Kidney epithelial cell (primary cell): ENCODE measurements around the gene TNNT1. TPM values are rescaled to one million over a fixed set of nuclear protein-coding genes. Genes with fewer than 3 reads are reported as not detected.

ENCODE experiments used
- DNase-seq: peaks from one replicate; pipeline ENCODE4 v3.0.0-alpha.2; 2010; ENCODE audit warnings: low read depth
- H3K27me3 ChIP-seq: 2 replicates; pipeline ENCODE4 v1.6.0; 2011; ENCODE audit warnings: low read length; ENCODE audit not compliant: control insufficient read depth, insufficient read depth
- H3K36me3 ChIP-seq: 2 replicates; pipeline ENCODE4 v1.5.1; 2011; ENCODE audit warnings: low read length; ENCODE audit not compliant: control insufficient read depth, insufficient read depth
- H3K4me3 ChIP-seq: 2 replicates; pipeline ENCODE4 v1.5.1; 2011; ENCODE audit warnings: low read depth, mild to moderate bottlenecking, control low read depth, low read length
- total RNA-seq: library from RNA; depleted of rRNA; stranded (reverse); fragments of >200 nt; gene quantifications from 2 replicates; pipeline ENCODE4 v1.2.3, GENCODE V29; 2015
- TF ChIP-seq, protein P1 (sequence below): IDR thresholded peaks from 2 replicates; pipeline ENCODE4 v1.5.1; 2011; ENCODE audit warnings: mild to moderate bottlenecking, moderate library complexity, low read length, control low read depth, inconsistent platforms; ENCODE audit not compliant: insufficient read depth, poor library complexity, severe bottlenecking

TNNT1 gene
- total RNA-seq, 1 donor from 2014 or later, result 7.1 TPM

DNA sequence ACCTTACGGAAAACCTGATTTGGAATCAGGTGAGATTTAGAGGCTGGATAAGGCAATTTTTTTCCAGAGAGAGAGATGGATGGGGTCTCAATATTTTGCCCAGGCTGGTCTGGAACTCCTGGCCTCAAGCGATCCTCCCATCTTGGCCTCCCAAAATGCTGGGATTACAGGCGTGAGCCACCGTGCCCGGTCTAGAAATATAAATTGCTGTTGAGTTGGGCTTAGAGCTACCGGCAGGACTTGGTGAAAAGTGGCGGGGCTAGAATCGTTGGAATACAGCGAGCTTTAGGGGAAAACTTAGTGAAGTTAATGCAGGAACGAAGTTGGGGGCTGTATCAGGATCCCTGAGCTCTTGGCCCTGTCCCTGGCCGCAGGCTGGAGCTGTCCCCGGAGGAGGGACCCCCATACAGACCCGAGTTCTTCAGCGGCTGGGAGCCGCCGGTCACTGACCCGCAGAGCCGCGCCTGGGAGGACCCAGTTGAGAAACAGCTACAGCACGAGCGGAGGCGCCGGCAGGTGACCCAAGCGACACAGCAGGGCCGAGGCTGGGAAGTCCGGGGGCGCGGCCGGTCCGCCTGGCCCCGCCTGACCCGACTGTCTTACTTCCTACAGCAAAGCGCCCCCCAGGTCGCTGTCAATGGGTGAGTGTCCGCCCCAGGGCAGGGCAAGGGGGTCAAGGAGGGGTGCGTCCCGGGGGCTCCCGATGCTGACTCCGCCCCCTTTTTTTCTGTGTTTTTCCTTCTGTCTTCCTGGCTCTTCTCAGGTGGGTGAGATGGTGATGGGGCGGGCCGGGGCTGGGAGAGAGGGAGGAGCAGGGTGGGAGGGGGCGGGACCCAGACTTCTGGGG lies 65.8 kb downstream of the TNNT1 start:
- no peaks in the 10 kb centered on the region for H3K36me3 ChIP-seq
- no peak for DNase-seq
- H3K4me3 ChIP-seq, result no peak overlapping the region
- H3K27me3 ChIP-seq, result peaks cover 47% of the 10 kb centered on the region
- TF ChIP-seq, protein P1, sequence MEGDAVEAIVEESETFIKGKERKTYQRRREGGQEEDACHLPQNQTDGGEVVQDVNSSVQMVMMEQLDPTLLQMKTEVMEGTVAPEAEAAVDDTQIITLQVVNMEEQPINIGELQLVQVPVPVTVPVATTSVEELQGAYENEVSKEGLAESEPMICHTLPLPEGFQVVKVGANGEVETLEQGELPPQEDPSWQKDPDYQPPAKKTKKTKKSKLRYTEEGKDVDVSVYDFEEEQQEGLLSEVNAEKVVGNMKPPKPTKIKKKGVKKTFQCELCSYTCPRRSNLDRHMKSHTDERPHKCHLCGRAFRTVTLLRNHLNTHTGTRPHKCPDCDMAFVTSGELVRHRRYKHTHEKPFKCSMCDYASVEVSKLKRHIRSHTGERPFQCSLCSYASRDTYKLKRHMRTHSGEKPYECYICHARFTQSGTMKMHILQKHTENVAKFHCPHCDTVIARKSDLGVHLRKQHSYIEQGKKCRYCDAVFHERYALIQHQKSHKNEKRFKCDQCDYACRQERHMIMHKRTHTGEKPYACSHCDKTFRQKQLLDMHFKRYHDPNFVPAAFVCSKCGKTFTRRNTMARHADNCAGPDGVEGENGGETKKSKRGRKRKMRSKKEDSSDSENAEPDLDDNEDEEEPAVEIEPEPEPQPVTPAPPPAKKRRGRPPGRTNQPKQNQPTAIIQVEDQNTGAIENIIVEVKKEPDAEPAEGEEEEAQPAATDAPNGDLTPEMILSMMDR, result no peak

Other genes with a start within 250 kb of the TNNT1 start
- not detected in 2 replicates for gene NCR1, start 243.1 kb downstream of the TNNT1 start, total RNA-seq
- gene NLRP7, start 201.7 kb downstream of the TNNT1 start, total RNA-seq, result not detected in 2 replicates
- 27.5 and 32.5 TPM in 2 replicates for gene NLRP2, start 182.8 kb downstream of the TNNT1 start, total RNA-seq
- 0.33 TPM in 1 of 2 replicates, not detected in the other for gene GP6, start 110.9 kb downstream of the TNNT1 start, total RNA-seq
- 16.6 and 23.4 TPM in 2 replicates for gene RDH13, start 86.1 kb downstream of the TNNT1 start, total RNA-seq
- gene EPS8L1, start 73.3 kb downstream of the TNNT1 start, total RNA-seq, result 30.5 and 33.8 TPM in 2 replicates
- 62.9 and 94.8 TPM in 2 replicates for gene PPP1R12C, start 31.6 kb downstream of the TNNT1 start, total RNA-seq
- 2.7 and 4.7 TPM in 2 replicates for gene TNNI3, start 8.5 kb upstream of the TNNT1 start, total RNA-seq
- gene DNAAF3, start 17.4 kb upstream of the TNNT1 start, total RNA-seq, result 0.21 and 1.3 TPM in 2 replicates
- gene SYT5, start 31.1 kb upstream of the TNNT1 start, total RNA-seq, result 0.17 TPM in 1 of 2 replicates, not detected in the other
- gene PTPRH, start 60.3 kb upstream of the TNNT1 start, total RNA-seq, result 0.55 and 2.1 TPM in 2 replicates
- gene TMEM86B, start 79.6 kb upstream of the TNNT1 start, total RNA-seq, result 2.3 and 7.5 TPM in 2 replicates
- gene PPP6R1, start 109.8 kb upstream of the TNNT1 start, total RNA-seq, result 41.5 and 51.3 TPM in 2 replicates
- 64.3 and 77.8 TPM in 2 replicates for gene HSPBP1, start 130.9 kb upstream of the TNNT1 start, total RNA-seq
- gene BRSK1, start 134.8 kb upstream of the TNNT1 start, total RNA-seq, result 4.7 and 6.0 TPM in 2 replicates
- not detected in 2 replicates for gene TMEM150B, start 176.1 kb upstream of the TNNT1 start, total RNA-seq
- gene KMT5C, start 190.7 kb upstream of the TNNT1 start, total RNA-seq, result 9.6 and 11.9 TPM in 2 replicates
- gene COX6B2, start 205.5 kb upstream of the TNNT1 start, total RNA-seq, result 0.14 and 0.29 TPM in 2 replicates
- 0.07 TPM in 1 of 2 replicates, not detected in the other for gene GARIN5B, start 214.1 kb upstream of the TNNT1 start, total RNA-seq
- 32.1 and 38.7 TPM in 2 replicates for gene IL11, start 221.3 kb upstream of the TNNT1 start, total RNA-seq
- gene TMEM190, start 227.6 kb upstream of the TNNT1 start, total RNA-seq, result not detected in 2 replicates
- gene TMEM238, start 235.1 kb upstream of the TNNT1 start, total RNA-seq, result 1.4 and 4.1 TPM in 2 replicates
- gene RPL28, start 236.7 kb upstream of the TNNT1 start, total RNA-seq, result 630 and 742 TPM in 2 replicates